Activated CD4-positive, alpha-beta T cell treated with anti-CD3 and anti-CD28 coated beads for 36 hours (primary cell): Measurements from ENCODE around the gene PHF5A. TPM values are rescaled to one million over a fixed set of nuclear protein-coding genes. Genes with fewer than 3 reads are reported as not detected.

Source experiments
- ATAC-seq: fragments of 200-7000 bp; cut with Tn5 transposase; one replicate; pipeline ENCODE4 v1.10.0; 2021; ENCODE audit warnings: mild to moderate bottlenecking, moderate library complexity
- CTCF ChIA-PET: fragments of 350-600 bp; sonication (Branson Sonifier 250); formaldehyde crosslinking; loops from one replicate; lab custom pipeline; 2021; ENCODE audit warnings: antibody characterized with exemption; lab: Charles Lee
- POLR2A ChIA-PET: fragments of 350-600 bp; sonication (Branson Sonifier 250); formaldehyde crosslinking; loops from one replicate; lab custom pipeline; 2021; ENCODE audit warnings: antibody characterized with exemption, inconsistent platforms; lab: Charles Lee
- DNase-seq: peaks from one replicate; pipeline ENCODE4 v3.0.0-alpha.2; 2020
- H3K27ac Mint-ChIP-seq: one replicate; pipeline ENCODE4 v1.8.0; 2021; ENCODE audit warnings: mixed read lengths
- H3K27me3 Mint-ChIP-seq: one replicate; pipeline ENCODE4 v1.8.0; 2021; ENCODE audit warnings: mixed read lengths
- H3K36me3 Mint-ChIP-seq: one replicate; pipeline ENCODE4 v1.8.0; 2021; ENCODE audit warnings: low read depth, mixed read lengths
- H3K4me1 Mint-ChIP-seq: one replicate; pipeline ENCODE4 v1.8.0; 2021; ENCODE audit warnings: mixed read lengths
- H3K4me3 Mint-ChIP-seq: one replicate; pipeline ENCODE4 v1.8.0; 2021; ENCODE audit warnings: mild to moderate bottlenecking, moderate library complexity, mixed read lengths
- H3K9me3 Mint-ChIP-seq: one replicate; pipeline ENCODE4 v1.8.0; 2021; ENCODE audit warnings: low read depth, mixed read lengths
- intact Hi-C, 2 experiments: fragments of 100-400 bp; cut with DNase I in 1 of 2; cut with micrococcal nuclease in 1 of 2; formaldehyde crosslinking; loops; one replicate each; pipeline versions ENCODE4 v1.14.2 to v1.15.1; 2022 to 2024; cut with DNase I, micrococcal nuclease
- total RNA-seq, 2 experiments: library from RNA; stranded (reverse); gene quantifications; one replicate each; pipeline ENCODE4 v1.2.3, GENCODE V29; 2021

Gene PHF5A, protein sequence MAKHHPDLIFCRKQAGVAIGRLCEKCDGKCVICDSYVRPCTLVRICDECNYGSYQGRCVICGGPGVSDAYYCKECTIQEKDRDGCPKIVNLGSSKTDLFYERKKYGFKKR
- 10 to 100 TPM; 54.5 to 61.1 TPM for total RNA-seq

DNA sequence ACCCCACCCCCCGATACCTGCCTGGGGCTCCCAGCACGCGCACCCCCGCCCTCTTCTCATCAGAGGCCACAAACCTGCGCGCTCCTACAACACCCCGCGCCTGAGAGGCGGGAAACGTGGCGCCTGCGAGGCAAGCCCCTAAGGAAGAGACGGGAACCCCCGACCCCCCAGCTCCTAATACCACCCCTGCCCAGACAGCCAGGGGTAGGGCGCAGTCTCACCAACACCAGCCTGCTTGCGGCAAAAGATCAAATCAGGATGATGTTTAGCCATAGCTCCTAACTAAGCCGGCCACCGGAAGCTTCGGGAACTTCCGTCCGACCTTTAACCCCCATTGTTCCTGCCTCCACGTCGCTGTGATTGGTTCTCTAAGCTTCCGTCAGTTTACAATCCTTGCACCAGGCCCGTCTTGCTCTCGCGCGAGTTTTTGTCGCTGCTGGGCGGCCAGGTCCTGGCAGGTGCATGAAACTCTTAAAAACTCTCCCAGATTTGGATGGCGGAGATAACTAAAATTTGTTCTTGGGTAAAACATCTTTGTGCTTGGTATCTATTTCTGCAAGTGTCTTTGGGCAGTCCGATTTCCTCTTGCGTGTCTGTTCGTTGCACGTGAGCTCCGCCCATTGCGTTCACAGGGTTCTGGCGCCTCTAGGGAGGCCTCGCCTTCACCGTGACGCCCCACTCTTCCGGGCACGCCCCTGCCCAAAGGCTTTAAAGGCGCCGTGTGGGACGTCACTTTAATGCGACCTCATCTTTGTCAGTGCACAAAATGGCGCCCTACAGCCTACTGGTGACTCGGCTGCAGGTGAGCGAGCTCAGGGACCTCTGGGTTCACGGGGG, at the start of gene PHF5A, which contains the start of gene ACO2:
Gene PHF5A, minus strand, starts transcription at position 312 of the 837 bp plus-strand sequence. Its CDS starts 39 bp downstream, at position 273.
Gene ACO2, plus strand, starts transcription at position 737 of the 837 bp plus-strand sequence. Its CDS starts 30 bp downstream, at position 767.
- intact Hi-C loops, result loop anchor here (1.0 to 5.0 kb wide), 15 partner anchors 20 to 611 kb away; partner anchors contain the start of genes DESI1 (in 2 of the 2), RANGAP1 (in 2 of the 2), TEF (in 2 of the 2) and XRCC6 (in 2 of the 2)
- Mint-ChIP-seq H3K36me3 (peaks cover 36% of the 10 kb centered on the region), H3K4me3 (peak within 1 kb of the TSS; percentile 90), H3K4me1 (peaks cover 47% of the 10 kb centered on the region), H3K27ac (peak within 1 kb of the TSS; percentile 99), H3K9me3 (no peaks in the 10 kb centered on the region), H3K27me3 (no peaks in the 10 kb centered on the region)
- ChIA-PET CTCF (interaction anchor here (0.6 to 2.5 kb wide), 18 partner anchors 8 to 516 kb away, joined by 3 to 22 read pairs (median 3); partner anchors contain the start of gene TOB2), POLR2A (interaction anchor here (0.6 to 2.5 kb wide), 20 partner anchors 8 to 614 kb away, joined by 3 to 53 read pairs (median 4); partner anchors contain the start of genes DESI1, PMM1, RANGAP1 and TEF)
- ATAC-seq (peak; percentile 94), DNase-seq (peak; percentile 98)

DNA sequence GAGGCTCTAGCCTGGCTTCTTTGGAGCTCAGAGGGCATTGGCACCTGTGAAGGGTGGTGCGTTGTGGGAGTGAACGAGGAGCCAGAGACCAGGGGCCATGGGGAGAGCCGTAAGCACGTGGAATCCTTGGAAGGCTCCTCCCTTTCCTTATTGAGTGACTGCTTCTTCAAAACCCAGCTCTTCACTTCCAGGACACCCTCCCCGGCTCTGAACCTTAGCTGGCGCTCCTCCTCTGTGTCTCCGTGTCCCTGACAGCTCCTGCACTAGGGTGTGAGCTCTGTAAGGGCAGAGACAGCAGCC, 49.5 kb upstream of the PHF5A start:
- H3K27ac Mint-ChIP-seq, result no peak overlapping the region

GRCh38 chr22:41517172-41518047, 48.9 kb upstream of the PHF5A start:
- peak; percentile 92 for ATAC-seq
- Mint-ChIP-seq H3K4me3 (no peak overlapping the region), H3K27ac (peak overlapping the region; percentile 31), H3K9me3 (no peaks in the 10 kb centered on the region), H3K36me3 (peaks cover 6% of the 10 kb centered on the region), H3K4me1 (peaks cover 6% of the 10 kb centered on the region), H3K27me3 (no peaks in the 10 kb centered on the region)
- intact Hi-C loops, result loop anchor here (1.0 to 2.0 kb wide), 2 partner anchors 114 to 115 kb away; no protein-coding TSS in a partner anchor
- DNase-seq, result peak; percentile 76
- POLR2A ChIA-PET, result interaction anchor here (0.5 to 1.2 kb wide), 6 partner anchors 26 to 246 kb away, joined by 3 to 4 read pairs (median 3); no protein-coding TSS in a partner anchor
- CTCF ChIA-PET, result interaction anchor here (0.6 to 4.9 kb wide), 15 partner anchors 9 to 206 kb away, joined by 3 to 53 read pairs (median 3); partner anchors contain the start of genes ACO2 and PHF5A

More for the DNA sequence above, 49.5 kb upstream of the PHF5A start:
- ChIA-PET CTCF (interaction anchor here (0.7 to 4.9 kb wide), 10 partner anchors 9 to 188 kb away, joined by 3 to 53 read pairs (median 4); no protein-coding TSS in a partner anchor), POLR2A (interaction anchor here (0.5 to 1.2 kb wide), 3 partner anchors 26 to 114 kb away, joined by 3 read pairs; no protein-coding TSS in a partner anchor)
- H3K4me1 Mint-ChIP-seq, result peaks cover 6% of the 10 kb centered on the region
- H3K27me3 Mint-ChIP-seq, result no peaks in the 10 kb centered on the region
- H3K36me3 Mint-ChIP-seq, result peaks cover 6% of the 10 kb centered on the region
- DNase-seq (no peak), ATAC-seq (no peak)
- no peak overlapping the region for H3K4me3 Mint-ChIP-seq
- H3K9me3 Mint-ChIP-seq, result no peaks in the 10 kb centered on the region
- intact Hi-C loops, result no loop called here

- ChIA-PET CTCF (interaction anchor here (1.0 to 4.9 kb wide), 5 partner anchors 10 to 113 kb away, joined by 4 to 53 read pairs (median 8); no protein-coding TSS in a partner anchor), POLR2A (interaction anchor here (0.6 to 0.8 kb wide), 2 partner anchors 27 to 158 kb away, joined by 3 read pairs; no protein-coding TSS in a partner anchor)
- intact Hi-C loops, result loop anchor here in 1 of 2 experiments (2.0 kb wide), 1 partner anchor 114 kb away; no protein-coding TSS in a partner anchor
- peaks cover 6% of the 10 kb centered on the region for H3K4me1 Mint-ChIP-seq
- DNase-seq (no peak), ATAC-seq (no peak)
- peaks cover 6% of the 10 kb centered on the region for H3K36me3 Mint-ChIP-seq
- no peaks in the 10 kb centered on the region for H3K9me3 Mint-ChIP-seq
- no peaks in the 10 kb centered on the region for H3K27me3 Mint-ChIP-seq
- H3K4me3 Mint-ChIP-seq, result no peak overlapping the region
- no peak overlapping the region for H3K27ac Mint-ChIP-seq
These were observed 48.0 kb upstream of the PHF5A start for GRCh38 chr22:41516462-41516861.

- Mint-ChIP-seq H3K9me3 (no peaks in the 10 kb centered on the region), H3K27ac (no peak overlapping the region), H3K4me1 (peaks cover 6% of the 10 kb centered on the region), H3K36me3 (peaks cover 11% of the 10 kb centered on the region), H3K4me3 (no peak overlapping the region), H3K27me3 (no peaks in the 10 kb centered on the region)
- POLR2A ChIA-PET, result interaction anchor here (0.6 kb wide), 1 partner anchor 319 kb away, joined by 4 read pairs; no protein-coding TSS in a partner anchor
- CTCF ChIA-PET, result interaction anchor here (1.6 kb wide), 1 partner anchor 110 kb away, joined by 7 read pairs; no protein-coding TSS in a partner anchor
- intact Hi-C loops, result no loop called here
- DNase-seq, result no peak
- no peak for ATAC-seq
These were observed 44.9 kb upstream of the PHF5A start for GRCh38 chr22:41513391-41513790.

- H3K4me1 Mint-ChIP-seq, result peaks cover 6% of the 10 kb centered on the region
- peaks cover 11% of the 10 kb centered on the region for H3K36me3 Mint-ChIP-seq
- DNase-seq (no peak), ATAC-seq (no peak)
- ChIA-PET POLR2A (no interaction called here), CTCF (no interaction called here)
- no peaks in the 10 kb centered on the region for H3K9me3 Mint-ChIP-seq
- H3K27ac Mint-ChIP-seq, result no peak overlapping the region
- no peaks in the 10 kb centered on the region for H3K27me3 Mint-ChIP-seq
- H3K4me3 Mint-ChIP-seq, result no peak overlapping the region
- intact Hi-C loops, result no loop called here
These were observed 44.1 kb upstream of the PHF5A start for GRCh38 chr22:41512421-41513194.

- ATAC-seq (no peak), DNase-seq (no peak)
- Mint-ChIP-seq H3K27ac (no peak overlapping the region), H3K4me1 (no peaks in the 10 kb centered on the region), H3K9me3 (no peaks in the 10 kb centered on the region), H3K4me3 (no peak overlapping the region), H3K36me3 (peaks cover 11% of the 10 kb centered on the region), H3K27me3 (no peaks in the 10 kb centered on the region)
- intact Hi-C loops, result no loop called here
- CTCF ChIA-PET, result no interaction called here
- POLR2A ChIA-PET, result no interaction called here
These were observed 43.1 kb upstream of the PHF5A start for GRCh38 chr22:41511521-41511968.

DNA sequence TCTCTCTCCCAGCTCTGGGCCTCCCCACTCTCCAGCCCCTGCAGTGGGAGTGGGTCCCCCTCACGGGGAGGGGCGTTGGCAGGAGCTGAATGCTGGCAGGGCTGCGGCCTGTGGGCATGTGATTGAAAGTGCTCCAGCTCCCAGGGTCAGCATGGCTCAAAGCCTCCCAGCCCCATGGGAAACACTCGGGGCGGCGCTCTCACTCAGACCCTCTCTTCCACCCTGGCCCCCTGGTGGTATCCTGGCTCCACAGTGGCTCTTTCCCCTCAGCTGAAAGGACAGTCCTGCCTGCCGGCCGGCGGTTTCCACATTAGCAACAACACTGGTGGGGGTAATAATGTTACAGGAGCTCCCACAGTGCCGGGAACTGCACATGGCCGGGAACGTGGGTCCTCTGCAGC, 40.3 kb upstream of the PHF5A start:
- H3K36me3 Mint-ChIP-seq, result peaks cover 16% of the 10 kb centered on the region
- no peaks in the 10 kb centered on the region for H3K4me1 Mint-ChIP-seq
- H3K4me3 Mint-ChIP-seq, result no peak overlapping the region
- intact Hi-C loops, result no loop called here
- ChIA-PET POLR2A (no interaction called here), CTCF (no interaction called here)
- ATAC-seq (no peak), DNase-seq (no peak)
- no peaks in the 10 kb centered on the region for H3K9me3 Mint-ChIP-seq
- H3K27ac Mint-ChIP-seq, result no peak overlapping the region
- H3K27me3 Mint-ChIP-seq, result no peaks in the 10 kb centered on the region

DNA sequence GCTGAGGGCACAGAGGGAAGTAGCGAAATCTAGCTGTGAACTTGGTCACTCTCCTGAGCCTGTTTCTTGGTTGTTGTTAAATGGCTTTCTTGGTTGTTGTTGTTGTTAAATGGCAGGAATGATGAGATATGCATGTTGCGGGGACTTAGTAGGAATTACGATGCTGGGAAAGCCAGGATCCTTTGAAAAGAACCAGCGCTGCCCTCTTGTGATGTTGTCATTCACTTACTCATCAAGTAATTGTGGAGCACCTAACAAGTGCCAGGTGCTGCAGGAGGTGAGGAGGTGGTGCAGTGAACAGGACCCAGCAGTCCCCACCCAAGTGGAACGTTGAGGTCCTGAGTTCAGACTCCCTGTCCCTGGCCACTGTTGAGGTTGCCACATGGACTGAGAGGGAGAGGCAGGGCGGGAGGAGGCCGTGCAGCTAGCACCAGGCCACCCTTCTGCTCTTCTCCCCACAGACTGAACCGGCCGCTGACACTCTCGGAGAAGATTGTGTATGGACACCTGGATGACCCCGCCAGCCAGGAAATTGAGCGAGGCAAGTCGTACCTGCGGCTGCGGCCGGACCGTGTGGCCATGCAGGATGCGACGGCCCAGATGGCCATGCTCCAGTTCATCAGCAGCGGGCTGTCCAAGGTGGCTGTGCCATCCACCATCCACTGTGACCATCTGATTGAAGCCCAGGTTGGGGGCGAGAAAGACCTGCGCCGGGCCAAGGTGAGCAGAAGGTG, 39.0 kb upstream of the PHF5A start:
- Mint-ChIP-seq H3K27me3 (no peaks in the 10 kb centered on the region), H3K4me1 (no peaks in the 10 kb centered on the region), H3K27ac (no peak overlapping the region), H3K4me3 (no peak overlapping the region), H3K36me3 (peaks cover 16% of the 10 kb centered on the region), H3K9me3 (no peaks in the 10 kb centered on the region)
- CTCF ChIA-PET, result interaction anchor here (0.6 kb wide), 1 partner anchor 770 kb away, joined by 3 read pairs; no protein-coding TSS in a partner anchor
- DNase-seq (no peak), ATAC-seq (no peak)
- POLR2A ChIA-PET, result no interaction called here
- intact Hi-C loops, result no loop called here
